ENCODE results near the gene PLEKHH3. TPM values are rescaled to one million over a fixed set of nuclear protein-coding genes. Genes with fewer than 3 reads are reported as not detected.

Gene PLEKHH3
- total RNA-seq, 3 donors from 2014 or later (not counting 1 experiment from before 2014, with no cell fraction given): 0.14 to 1.8 (median 0.26) TPM

- H3K27ac ChIP-seq (ENCODE audit: low read length): no peak overlapping the region
- no peak for DNase-seq
- H3K36me3 ChIP-seq (ENCODE audit: control insufficient read depth, insufficient read depth, low read length): no peaks in the 10 kb centered on the region
- Mint-ChIP-seq H3K4me1 (no peaks in the 10 kb centered on the region), H3K9me3 (no peaks in the 10 kb centered on the region), H3K4me3 (no peak overlapping the region), H3K27ac (no peak overlapping the region), H3K36me3 (no peaks in the 10 kb centered on the region), H3K27me3 (ENCODE audit: low read depth in 2 of 2) (no peaks in the 10 kb centered on the region)
- H3K4me1 ChIP-seq (ENCODE audit: control insufficient read depth, insufficient read depth, low read length): no peaks in the 10 kb centered on the region
- no peaks in the 10 kb centered on the region for H3K9me3 ChIP-seq (ENCODE audit: control insufficient read depth, insufficient read depth, low read length)
- ATAC-seq: no peak
- no peaks in the 10 kb centered on the region for H3K27me3 ChIP-seq (ENCODE audit: control insufficient read depth, insufficient read depth, low read length)
- WGBS (ENCODE audit: insufficient coverage): 98% methylated on average over 11 of the region's 11 CpGs
- intact Hi-C loops (cut with micrococcal nuclease): no loop called here
- TF ChIP-seq CTCF (IDR thresholded peaks at IDR 0.05): no peak
- no peak overlapping the region for H3K4me3 ChIP-seq (ENCODE audit: low read length)
These were observed 15.7 kb upstream of the PLEKHH3 start for GRCh38 chr17:42692489-42692888.

GRCh38 chr17:42691021-42691545, 14.3 kb upstream of the PLEKHH3 start:
- no peaks in the 10 kb centered on the region for H3K4me1 ChIP-seq (ENCODE audit: control insufficient read depth, insufficient read depth, low read length)
- H3K27me3 ChIP-seq (ENCODE audit: control insufficient read depth, insufficient read depth, low read length): no peaks in the 10 kb centered on the region
- WGBS (ENCODE audit: insufficient coverage): 94% methylated on average over 12 of the region's 12 CpGs
- no peak for DNase-seq
- H3K9me3 ChIP-seq (ENCODE audit: control insufficient read depth, insufficient read depth, low read length): no peaks in the 10 kb centered on the region
- Mint-ChIP-seq H3K27ac (no peak overlapping the region), H3K27me3 (ENCODE audit: low read depth in 2 of 2) (no peaks in the 10 kb centered on the region), H3K4me1 (no peaks in the 10 kb centered on the region), H3K9me3 (no peaks in the 10 kb centered on the region), H3K36me3 (no peaks in the 10 kb centered on the region), H3K4me3 (no peak overlapping the region)
- no peaks in the 10 kb centered on the region for H3K36me3 ChIP-seq (ENCODE audit: control insufficient read depth, insufficient read depth, low read length)
- no peak for TF ChIP-seq CTCF (IDR thresholded peaks at IDR 0.05)
- H3K27ac ChIP-seq (ENCODE audit: low read length): no peak overlapping the region
- H3K4me3 ChIP-seq (ENCODE audit: low read length): no peak overlapping the region
- no peak for ATAC-seq
- intact Hi-C loops (cut with micrococcal nuclease): no loop called here

DNA sequence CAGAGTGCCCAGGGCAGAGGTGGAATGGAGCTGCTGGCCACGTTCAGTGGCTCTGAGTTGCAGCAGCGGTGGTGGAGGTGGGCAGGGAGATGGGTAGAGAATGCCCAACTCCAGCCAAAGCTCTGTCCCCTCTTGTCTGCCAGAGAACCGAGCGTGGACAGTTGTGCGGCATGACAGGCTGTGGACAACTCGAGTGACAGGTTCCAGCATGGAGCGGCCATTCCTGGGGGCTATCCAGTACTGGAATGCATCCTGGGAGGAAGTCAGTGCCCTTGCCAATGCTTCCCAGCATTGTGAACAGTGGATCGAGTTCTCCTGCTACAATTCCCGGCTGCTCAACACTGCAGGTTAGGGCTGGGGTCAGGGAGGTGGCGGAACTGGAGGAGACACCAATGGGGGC, 13.8 kb upstream of the PLEKHH3 start:
- H3K27ac Mint-ChIP-seq: no peak overlapping the region
- TF ChIP-seq CTCF (IDR thresholded peaks at IDR 0.05): no peak
- 94% methylated on average over 10 of the region's 10 CpGs for WGBS (ENCODE audit: insufficient coverage)

DNA sequence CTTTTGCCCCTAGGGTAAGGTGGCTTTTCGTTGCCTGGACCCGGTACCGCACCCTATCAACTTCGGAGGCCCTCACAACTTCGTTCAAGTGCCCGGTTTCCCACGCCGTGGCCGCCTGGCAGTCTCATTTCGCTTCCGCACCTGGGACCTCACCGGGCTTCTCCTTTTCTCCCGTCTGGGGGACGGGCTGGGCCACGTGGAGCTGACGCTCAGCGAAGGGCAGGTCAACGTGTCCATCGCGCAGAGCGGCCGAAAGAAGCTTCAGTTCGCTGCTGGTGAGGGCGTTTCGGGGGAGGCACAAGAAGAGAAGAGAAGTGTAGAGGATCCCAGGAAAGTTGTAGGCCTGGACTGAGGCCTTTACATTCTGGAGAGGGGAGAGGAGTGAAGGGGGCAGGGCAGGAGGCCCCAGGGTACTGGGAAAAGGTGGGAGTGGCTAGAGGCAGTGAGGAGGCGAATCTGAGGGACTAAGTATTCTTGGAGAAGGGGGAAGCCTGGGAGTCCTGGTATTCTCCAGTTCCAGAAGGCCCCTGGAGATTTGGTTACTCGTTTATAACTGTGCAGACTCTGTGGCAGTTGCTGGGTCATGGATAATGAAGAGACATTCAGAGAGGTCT, 11.0 kb upstream of the PLEKHH3 start:
- Histone ChIP-seq H3K27me3 (ENCODE audit: control insufficient read depth, insufficient read depth, low read length) (peaks cover 7% of the 10 kb centered on the region), H3K9me3 (ENCODE audit: control insufficient read depth, insufficient read depth, low read length) (no peaks in the 10 kb centered on the region), H3K4me3 (ENCODE audit: low read length) (no peak overlapping the region), H3K4me1 (ENCODE audit: control insufficient read depth, insufficient read depth, low read length) (peaks cover 10% of the 10 kb centered on the region), H3K36me3 (ENCODE audit: control insufficient read depth, insufficient read depth, low read length) (no peaks in the 10 kb centered on the region), H3K27ac (ENCODE audit: low read length) (no peak overlapping the region)
- H3K27me3 Mint-ChIP-seq (ENCODE audit: low read depth in 2 of 2): peaks cover 14 to 20% of the 10 kb centered on the region in 2 donors
- DNase-seq (no peak), ATAC-seq (no peak)
- no peak overlapping the region for H3K27ac Mint-ChIP-seq
- H3K4me1 Mint-ChIP-seq: peaks cover 7 to 10% of the 10 kb centered on the region in 2 donors
- intact Hi-C loops (cut with micrococcal nuclease): no loop called here
- 93% methylated on average over 27 of the region's 27 CpGs for WGBS (ENCODE audit: insufficient coverage)
- no peak for TF ChIP-seq CTCF (IDR thresholded peaks at IDR 0.05)
- H3K9me3 Mint-ChIP-seq: no peaks in the 10 kb centered on the region
- no peaks in the 10 kb centered on the region for H3K36me3 Mint-ChIP-seq
- H3K4me3 Mint-ChIP-seq: no peak overlapping the region

More for the DNA sequence above, 13.8 kb upstream of the PLEKHH3 start:
- DNase-seq: no peak
- H3K4me1 ChIP-seq (ENCODE audit: control insufficient read depth, insufficient read depth, low read length): no peaks in the 10 kb centered on the region
- no peaks in the 10 kb centered on the region for H3K27me3 ChIP-seq (ENCODE audit: control insufficient read depth, insufficient read depth, low read length)
- intact Hi-C loops (cut with micrococcal nuclease): no loop called here
- Mint-ChIP-seq H3K9me3 (no peaks in the 10 kb centered on the region), H3K4me3 (no peak overlapping the region), H3K4me1 (no peaks in the 10 kb centered on the region), H3K36me3 (no peaks in the 10 kb centered on the region), H3K27me3 (ENCODE audit: low read depth in 2 of 2) (peaks cover 0 to 4% of the 10 kb centered on the region in 2 donors)
- H3K9me3 ChIP-seq (ENCODE audit: control insufficient read depth, insufficient read depth, low read length): no peaks in the 10 kb centered on the region
- H3K4me3 ChIP-seq (ENCODE audit: low read length): no peak overlapping the region
- no peak for ATAC-seq
- H3K36me3 ChIP-seq (ENCODE audit: control insufficient read depth, insufficient read depth, low read length): no peaks in the 10 kb centered on the region
- no peak overlapping the region for H3K27ac ChIP-seq (ENCODE audit: low read length)
